Measurements from ENCODE around the gene TMEM123.
"Not testable (repeated sequence)": the region's sequence is repeated elsewhere in the genome, so short reads cannot be mapped to it uniquely, and the experiment has no call there.

DNA sequence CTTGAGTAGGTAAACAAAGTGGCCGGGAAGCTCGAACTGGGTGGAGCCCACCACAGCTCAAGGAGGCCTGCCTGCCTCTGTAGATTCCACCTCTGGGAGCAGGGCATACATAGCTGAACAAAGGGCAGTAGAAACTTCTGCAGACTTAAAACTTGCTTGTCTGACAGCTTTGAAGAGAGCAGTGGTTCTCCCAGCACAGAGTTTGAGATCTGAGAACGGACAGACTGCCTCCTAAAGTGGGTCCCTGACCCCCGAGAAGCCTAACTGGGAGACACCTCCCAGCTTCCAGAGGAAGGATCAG lies 13.6 kb downstream of the TMEM123 start:
- TF ChIP-seq TOX (CRISPR knock-in tag; IDR thresholded peaks at IDR 0.05; ENCODE audit: borderline replicate concordance); PPARA (CRISPR knock-in tag; IDR thresholded peaks at IDR 0.05; ENCODE audit: borderline replicate concordance); SNAI2 (CRISPR knock-in tag; IDR thresholded peaks at IDR 0.05); GLIS3 (CRISPR knock-in tag; IDR thresholded peaks at IDR 0.05); RARB (CRISPR knock-in tag; IDR thresholded peaks at IDR 0.05): not testable (repeated sequence)
- TF ChIP-seq, protein P1, sequence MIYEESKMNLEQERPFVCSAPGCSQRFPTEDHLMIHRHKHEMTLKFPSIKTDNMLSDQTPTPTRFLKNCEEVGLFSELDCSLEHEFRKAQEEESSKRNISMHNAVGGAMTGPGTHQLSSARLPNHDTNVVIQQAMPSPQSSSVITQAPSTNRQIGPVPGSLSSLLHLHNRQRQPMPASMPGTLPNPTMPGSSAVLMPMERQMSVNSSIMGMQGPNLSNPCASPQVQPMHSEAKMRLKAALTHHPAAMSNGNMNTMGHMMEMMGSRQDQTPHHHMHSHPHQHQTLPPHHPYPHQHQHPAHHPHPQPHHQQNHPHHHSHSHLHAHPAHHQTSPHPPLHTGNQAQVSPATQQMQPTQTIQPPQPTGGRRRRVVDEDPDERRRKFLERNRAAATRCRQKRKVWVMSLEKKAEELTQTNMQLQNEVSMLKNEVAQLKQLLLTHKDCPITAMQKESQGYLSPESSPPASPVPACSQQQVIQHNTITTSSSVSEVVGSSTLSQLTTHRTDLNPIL (CRISPR knock-in tag; IDR thresholded peaks at IDR 0.05; ENCODE audit: low read depth): not testable (repeated sequence)
- TF ChIP-seq, protein P2, sequence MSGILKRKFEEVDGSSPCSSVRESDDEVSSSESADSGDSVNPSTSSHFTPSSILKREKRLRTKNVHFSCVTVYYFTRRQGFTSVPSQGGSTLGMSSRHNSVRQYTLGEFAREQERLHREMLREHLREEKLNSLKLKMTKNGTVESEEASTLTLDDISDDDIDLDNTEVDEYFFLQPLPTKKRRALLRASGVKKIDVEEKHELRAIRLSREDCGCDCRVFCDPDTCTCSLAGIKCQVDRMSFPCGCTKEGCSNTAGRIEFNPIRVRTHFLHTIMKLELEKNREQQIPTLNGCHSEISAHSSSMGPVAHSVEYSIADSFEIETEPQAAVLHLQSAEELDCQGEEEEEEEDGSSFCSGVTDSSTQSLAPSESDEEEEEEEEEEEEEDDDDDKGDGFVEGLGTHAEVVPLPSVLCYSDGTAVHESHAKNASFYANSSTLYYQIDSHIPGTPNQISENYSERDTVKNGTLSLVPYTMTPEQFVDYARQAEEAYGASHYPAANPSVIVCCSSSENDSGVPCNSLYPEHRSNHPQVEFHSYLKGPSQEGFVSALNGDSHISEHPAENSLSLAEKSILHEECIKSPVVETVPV (CRISPR knock-in tag; IDR thresholded peaks at IDR 0.05): not testable (repeated sequence)
- TF ChIP-seq, protein P3, sequence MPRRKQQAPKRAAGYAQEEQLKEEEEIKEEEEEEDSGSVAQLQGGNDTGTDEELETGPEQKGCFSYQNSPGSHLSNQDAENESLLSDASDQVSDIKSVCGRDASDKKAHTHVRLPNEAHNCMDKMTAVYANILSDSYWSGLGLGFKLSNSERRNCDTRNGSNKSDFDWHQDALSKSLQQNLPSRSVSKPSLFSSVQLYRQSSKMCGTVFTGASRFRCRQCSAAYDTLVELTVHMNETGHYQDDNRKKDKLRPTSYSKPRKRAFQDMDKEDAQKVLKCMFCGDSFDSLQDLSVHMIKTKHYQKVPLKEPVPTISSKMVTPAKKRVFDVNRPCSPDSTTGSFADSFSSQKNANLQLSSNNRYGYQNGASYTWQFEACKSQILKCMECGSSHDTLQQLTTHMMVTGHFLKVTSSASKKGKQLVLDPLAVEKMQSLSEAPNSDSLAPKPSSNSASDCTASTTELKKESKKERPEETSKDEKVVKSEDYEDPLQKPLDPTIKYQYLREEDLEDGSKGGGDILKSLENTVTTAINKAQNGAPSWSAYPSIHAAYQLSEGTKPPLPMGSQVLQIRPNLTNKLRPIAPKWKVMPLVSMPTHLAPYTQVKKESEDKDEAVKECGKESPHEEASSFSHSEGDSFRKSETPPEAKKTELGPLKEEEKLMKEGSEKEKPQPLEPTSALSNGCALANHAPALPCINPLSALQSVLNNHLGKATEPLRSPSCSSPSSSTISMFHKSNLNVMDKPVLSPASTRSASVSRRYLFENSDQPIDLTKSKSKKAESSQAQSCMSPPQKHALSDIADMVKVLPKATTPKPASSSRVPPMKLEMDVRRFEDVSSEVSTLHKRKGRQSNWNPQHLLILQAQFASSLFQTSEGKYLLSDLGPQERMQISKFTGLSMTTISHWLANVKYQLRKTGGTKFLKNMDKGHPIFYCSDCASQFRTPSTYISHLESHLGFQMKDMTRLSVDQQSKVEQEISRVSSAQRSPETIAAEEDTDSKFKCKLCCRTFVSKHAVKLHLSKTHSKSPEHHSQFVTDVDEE (CRISPR knock-in tag; IDR thresholded peaks at IDR 0.05): not testable (repeated sequence)
